ENCODE data around the gene YTHDF2.
"Not testable (repeated sequence)": the region's sequence is repeated elsewhere in the genome, so short reads cannot be mapped to it uniquely, and the experiment has no call there.

Gene YTHDF2

DNA sequence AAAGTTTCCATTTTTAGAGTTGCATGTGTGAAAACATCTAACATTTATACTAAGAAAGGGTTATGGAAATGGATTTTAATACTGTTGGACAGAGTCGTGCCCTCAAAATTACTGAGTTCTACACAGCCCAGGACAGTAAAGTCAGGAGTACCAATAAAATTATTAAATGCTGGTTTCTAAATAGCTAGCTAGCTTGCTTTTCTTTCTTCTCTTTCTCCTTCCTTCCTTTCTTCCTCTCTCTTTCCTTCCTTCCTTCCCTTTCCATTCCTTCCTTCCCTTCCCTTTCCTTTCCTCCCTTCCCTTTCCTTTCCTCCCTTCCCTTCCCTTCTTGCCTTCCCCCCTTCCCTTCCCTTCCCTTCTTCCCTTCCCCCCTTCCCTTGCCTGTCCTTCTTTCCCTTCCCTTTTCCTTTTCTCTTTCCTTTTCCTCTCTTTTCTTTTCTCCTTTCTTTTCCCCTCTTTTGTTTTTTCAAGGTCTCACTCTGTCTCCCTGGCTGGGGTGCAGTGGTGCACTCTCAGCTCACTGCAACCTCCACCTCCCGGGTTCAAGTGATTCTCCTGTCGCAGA lies 33.9 kb downstream of the YTHDF2 start:
- Histone ChIP-seq H2AFZ (ENCODE audit: low read depth, low read length, severe bottlenecking) (no peak overlapping the region), H3K9me3 (ENCODE audit: insufficient read depth, low read length) (no peaks in the 10 kb centered on the region), H3K9me2 (replicated peaks; ENCODE audit: insufficient read depth, low read length) (no peaks in the 10 kb centered on the region), H3K9ac (ENCODE audit: low read length) (no peak overlapping the region), H3F3A (ENCODE audit: insufficient read depth) (peaks cover 3% of the 10 kb centered on the region), H3K4me2 (ENCODE audit: low read depth, low read length, poor library complexity, severe bottlenecking) (no peak overlapping the region), H3K4me3 (ENCODE audit: insufficient read depth, low read length, poor library complexity, severe bottlenecking) (no peak overlapping the region), H3K27ac (ENCODE audit: low read depth, low read length) (no peak overlapping the region), H3K27me3 (ENCODE audit: low read length) (no peaks in the 10 kb centered on the region), H3K36me3 (ENCODE audit: low read length) (peaks cover 7% of the 10 kb centered on the region), H4K20me1 (ENCODE audit: low read depth, low read length) (peaks cover 17% of the 10 kb centered on the region; the same call in 1 of the 2 replicates), H3K79me2 (ENCODE audit: insufficient read depth, low read length) (peaks cover 26% of the 10 kb centered on the region)
- TF ChIP-seq, protein P1, sequence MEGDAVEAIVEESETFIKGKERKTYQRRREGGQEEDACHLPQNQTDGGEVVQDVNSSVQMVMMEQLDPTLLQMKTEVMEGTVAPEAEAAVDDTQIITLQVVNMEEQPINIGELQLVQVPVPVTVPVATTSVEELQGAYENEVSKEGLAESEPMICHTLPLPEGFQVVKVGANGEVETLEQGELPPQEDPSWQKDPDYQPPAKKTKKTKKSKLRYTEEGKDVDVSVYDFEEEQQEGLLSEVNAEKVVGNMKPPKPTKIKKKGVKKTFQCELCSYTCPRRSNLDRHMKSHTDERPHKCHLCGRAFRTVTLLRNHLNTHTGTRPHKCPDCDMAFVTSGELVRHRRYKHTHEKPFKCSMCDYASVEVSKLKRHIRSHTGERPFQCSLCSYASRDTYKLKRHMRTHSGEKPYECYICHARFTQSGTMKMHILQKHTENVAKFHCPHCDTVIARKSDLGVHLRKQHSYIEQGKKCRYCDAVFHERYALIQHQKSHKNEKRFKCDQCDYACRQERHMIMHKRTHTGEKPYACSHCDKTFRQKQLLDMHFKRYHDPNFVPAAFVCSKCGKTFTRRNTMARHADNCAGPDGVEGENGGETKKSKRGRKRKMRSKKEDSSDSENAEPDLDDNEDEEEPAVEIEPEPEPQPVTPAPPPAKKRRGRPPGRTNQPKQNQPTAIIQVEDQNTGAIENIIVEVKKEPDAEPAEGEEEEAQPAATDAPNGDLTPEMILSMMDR (IDR thresholded peaks at IDR 0.05; ENCODE audit: insufficient read depth, low read length, poor library complexity, severe bottlenecking): no peak
- TF ChIP-seq EZH2phosphoT487 (conservative IDR thresholded peaks at IDR 0.05; ENCODE audit: low read length): no peak

DNA sequence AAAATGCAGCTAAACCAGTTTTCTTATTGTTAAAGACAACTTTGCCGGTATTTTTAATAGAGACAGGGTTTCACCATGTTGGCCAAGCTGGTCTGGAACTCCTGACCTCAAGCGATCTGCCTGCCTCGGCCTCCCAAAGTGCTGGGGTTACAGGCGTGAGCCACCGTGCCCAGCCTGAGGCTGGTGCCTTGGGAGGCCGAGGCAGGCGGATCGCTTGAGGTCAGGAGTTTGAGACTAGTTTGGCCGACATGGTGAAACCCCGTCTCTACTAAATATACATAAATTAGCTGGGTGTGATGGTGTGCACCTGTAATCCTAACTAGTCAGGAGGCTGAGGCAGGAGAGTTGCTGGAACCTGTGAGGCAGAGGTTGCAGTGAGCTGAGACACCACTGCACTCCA lies 35.2 kb downstream of the YTHDF2 start:
- not testable (repeated sequence) for H3F3A ChIP-seq (ENCODE audit: insufficient read depth); H3K27me3 ChIP-seq (ENCODE audit: low read length); H3K4me3 ChIP-seq (ENCODE audit: insufficient read depth, low read length, poor library complexity, severe bottlenecking); H3K9me2 ChIP-seq (replicated peaks; ENCODE audit: insufficient read depth, low read length); H3K27ac ChIP-seq (ENCODE audit: low read depth, low read length); H3K9me3 ChIP-seq (ENCODE audit: insufficient read depth, low read length); H3K4me2 ChIP-seq (ENCODE audit: low read depth, low read length, poor library complexity, severe bottlenecking); H4K20me1 ChIP-seq (ENCODE audit: low read depth, low read length); H2AFZ ChIP-seq (ENCODE audit: low read depth, low read length, severe bottlenecking); H3K9ac ChIP-seq (ENCODE audit: low read length); H3K36me3 ChIP-seq (ENCODE audit: low read length)
- peaks cover 14% of the 10 kb centered on the region for H3K79me2 ChIP-seq (ENCODE audit: insufficient read depth, low read length)

DNA sequence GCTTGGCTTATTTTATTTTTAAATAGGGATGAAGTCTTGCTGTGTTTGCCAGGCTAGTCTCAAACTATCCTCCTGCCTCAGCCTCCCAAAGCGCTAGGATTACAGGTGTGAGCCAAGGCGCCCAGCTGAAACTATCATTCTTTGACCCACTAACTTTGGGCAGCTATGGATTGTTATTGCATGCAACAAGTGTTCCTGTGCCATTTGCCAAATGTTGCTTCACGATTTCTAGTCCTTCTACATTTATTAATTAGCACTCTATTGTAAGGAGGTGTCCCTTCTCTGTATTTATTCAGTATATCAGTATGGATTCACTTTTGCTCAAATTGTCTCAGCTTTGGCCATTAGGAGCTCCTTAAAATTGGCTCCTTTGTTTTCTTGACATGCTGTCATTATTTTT lies 36.4 kb downstream of the YTHDF2 start:
- no peak overlapping the region for H3K9ac ChIP-seq (ENCODE audit: low read length)
- H4K20me1 ChIP-seq (ENCODE audit: low read depth, low read length): peaks cover 4% of the 10 kb centered on the region; the same call in 1 of the 2 replicates
- peaks cover 7% of the 10 kb centered on the region for H3K36me3 ChIP-seq (ENCODE audit: low read length)
- H3K9me2 ChIP-seq (replicated peaks; ENCODE audit: insufficient read depth, low read length): no peaks in the 10 kb centered on the region
- no peak overlapping the region for H3K4me2 ChIP-seq (ENCODE audit: low read depth, low read length, poor library complexity, severe bottlenecking)
- H3K9me3 ChIP-seq (ENCODE audit: insufficient read depth, low read length): no peaks in the 10 kb centered on the region
- H3F3A ChIP-seq (ENCODE audit: insufficient read depth): peaks cover 3% of the 10 kb centered on the region
- TF ChIP-seq EZH2phosphoT487 (conservative IDR thresholded peaks at IDR 0.05; ENCODE audit: low read length): no peak
- TF ChIP-seq, protein P1 (IDR thresholded peaks at IDR 0.05; ENCODE audit: insufficient read depth, low read length, poor library complexity, severe bottlenecking): no peak
- H3K79me2 ChIP-seq (ENCODE audit: insufficient read depth, low read length): peaks cover 4% of the 10 kb centered on the region
- no peak overlapping the region for H3K27ac ChIP-seq (ENCODE audit: low read depth, low read length)
- no peak overlapping the region for H2AFZ ChIP-seq (ENCODE audit: low read depth, low read length, severe bottlenecking)
- H3K27me3 ChIP-seq (ENCODE audit: low read length): no peaks in the 10 kb centered on the region
- no peak overlapping the region for H3K4me3 ChIP-seq (ENCODE audit: insufficient read depth, low read length, poor library complexity, severe bottlenecking)

DNA sequence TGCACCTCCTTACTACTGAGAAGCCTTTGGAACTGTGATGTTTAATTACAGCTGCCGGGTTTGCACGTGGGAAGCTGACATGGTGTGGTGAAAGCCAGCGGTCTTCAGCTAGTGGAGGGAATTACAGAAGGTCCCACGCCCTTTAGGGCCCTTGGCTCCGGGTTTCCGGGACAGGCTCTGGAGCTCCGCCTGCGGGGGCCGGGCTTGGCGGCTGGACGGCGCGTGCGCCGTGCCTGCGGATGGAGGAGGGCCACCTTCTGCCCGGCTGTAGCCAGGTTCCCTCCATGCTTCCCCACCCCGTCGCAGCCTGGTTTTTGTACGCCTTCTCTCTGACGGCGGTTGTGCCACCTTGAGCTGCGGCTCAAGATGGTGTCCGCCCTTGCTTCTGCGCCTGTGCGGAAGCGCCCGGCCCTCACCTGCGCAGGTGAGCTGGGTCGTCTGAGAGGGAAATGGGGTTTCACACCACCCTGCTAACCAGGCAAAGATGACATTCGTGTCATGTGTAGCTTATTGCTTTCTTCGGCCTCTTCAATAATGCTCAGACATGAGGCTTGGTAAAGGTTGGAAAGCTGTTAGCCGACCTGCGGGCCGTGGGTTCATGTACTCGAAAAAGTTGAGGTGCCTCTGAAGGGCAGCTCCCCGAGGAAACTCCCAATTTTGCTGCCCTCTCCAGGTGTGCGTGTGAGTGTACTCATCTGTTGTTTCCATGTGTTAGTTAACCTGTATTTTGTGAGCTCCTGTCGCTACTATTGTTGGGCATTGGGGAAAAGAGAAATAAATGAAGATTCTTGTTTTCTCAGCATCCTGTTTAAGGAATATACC lies 38.6 kb downstream of the YTHDF2 start:
- Histone ChIP-seq H3K36me3 (ENCODE audit: low read length) (no peaks in the 10 kb centered on the region), H3K9ac (ENCODE audit: low read length) (no peak overlapping the region), H2AFZ (ENCODE audit: low read depth, low read length, severe bottlenecking) (no peak overlapping the region), H3K27ac (ENCODE audit: low read depth, low read length) (no peak overlapping the region), H3K4me2 (ENCODE audit: low read depth, low read length, poor library complexity, severe bottlenecking) (no peak overlapping the region), H3K4me3 (ENCODE audit: insufficient read depth, low read length, poor library complexity, severe bottlenecking) (no peak overlapping the region), H3K9me2 (replicated peaks; ENCODE audit: insufficient read depth, low read length) (no peaks in the 10 kb centered on the region), H3K9me3 (ENCODE audit: insufficient read depth, low read length) (no peaks in the 10 kb centered on the region), H3K79me2 (ENCODE audit: insufficient read depth, low read length) (no peaks in the 10 kb centered on the region), H3K27me3 (ENCODE audit: low read length) (no peaks in the 10 kb centered on the region), H4K20me1 (ENCODE audit: low read depth, low read length) (no peaks in the 10 kb centered on the region; the same call in 1 of the 2 replicates), H3F3A (ENCODE audit: insufficient read depth) (peaks cover 3% of the 10 kb centered on the region)
- no peak for TF ChIP-seq EZH2phosphoT487 (conservative IDR thresholded peaks at IDR 0.05; ENCODE audit: low read length)
- TF ChIP-seq, protein P1 (IDR thresholded peaks at IDR 0.05; ENCODE audit: insufficient read depth, low read length, poor library complexity, severe bottlenecking): no peak

All from SU-DHL-6 (cell line).